Fibroblast of gingiva (primary cell): ENCODE measurements around the gene SECISBP2.
"Not testable (repeated sequence)": the region's sequence is repeated elsewhere in the genome, so short reads cannot be mapped to it uniquely, and the experiment has no call there.

Source experiments
- DNase-seq: peaks from one replicate; pipeline ENCODE4 v3.0.0-alpha.2; 2011; ENCODE audit warnings: low read depth

The SECISBP2 gene

DNA sequence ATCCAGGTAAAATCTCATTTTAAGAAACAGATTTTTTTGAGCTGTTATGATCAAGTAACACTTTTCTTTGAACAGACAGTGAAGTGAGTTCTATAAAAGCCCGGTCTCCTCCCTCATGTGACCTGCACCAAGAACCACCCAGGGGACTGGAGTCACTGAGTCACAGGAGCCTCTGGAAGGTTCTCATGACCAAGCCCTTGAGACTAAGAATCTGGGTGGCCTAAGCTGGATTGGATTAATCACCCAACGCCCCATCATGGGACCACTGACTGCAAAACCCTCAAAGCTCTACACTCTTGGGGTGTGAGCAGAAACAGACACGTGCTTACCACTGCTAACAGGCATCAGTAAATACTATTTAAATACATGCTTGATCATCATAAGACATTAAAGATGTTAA, 48.4 kb downstream of the SECISBP2 start:
- DNase-seq = no peak

GRCh38 chr9:89367281-89367680, 49.0 kb downstream of the SECISBP2 start:
- no peak for DNase-seq

DNA sequence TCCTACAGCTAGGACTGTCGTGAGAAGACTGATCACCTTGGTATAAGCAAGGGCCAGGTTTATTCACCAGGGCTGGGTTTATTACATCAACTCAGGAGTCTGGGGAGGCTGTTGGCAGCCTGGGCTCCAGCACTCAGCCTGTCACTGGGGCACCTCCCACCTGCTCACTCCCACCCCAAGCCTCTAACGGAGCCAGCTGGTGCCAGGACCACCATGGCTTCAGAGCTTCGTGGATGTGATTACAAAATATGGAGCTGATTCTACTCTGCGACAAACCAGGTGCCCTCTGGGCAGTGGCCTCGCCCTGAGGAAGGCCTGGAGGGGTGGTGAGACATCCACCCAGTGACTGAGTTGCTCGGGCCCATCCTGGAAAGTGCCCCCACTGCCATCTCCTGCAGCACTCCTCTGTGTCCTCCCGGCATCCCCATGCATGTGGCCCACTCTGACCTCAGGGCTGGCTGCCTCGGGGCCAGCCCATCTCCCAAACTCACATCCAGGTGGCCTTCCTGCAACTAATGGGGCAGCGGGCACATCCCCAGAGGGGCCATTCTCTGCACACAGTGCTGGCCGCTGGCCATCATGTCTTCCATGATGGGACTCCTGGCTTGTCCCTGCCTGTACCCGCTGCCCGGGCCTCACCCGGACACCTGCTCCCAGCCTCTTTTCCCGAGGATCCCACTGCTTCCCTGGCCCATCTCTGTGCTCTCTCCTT, 49.6 kb downstream of the SECISBP2 start:
- DNase-seq = no peak

GRCh38 chr9:89368550-89368949, 50.2 kb downstream of the SECISBP2 start:
- DNase-seq = no peak

DNA sequence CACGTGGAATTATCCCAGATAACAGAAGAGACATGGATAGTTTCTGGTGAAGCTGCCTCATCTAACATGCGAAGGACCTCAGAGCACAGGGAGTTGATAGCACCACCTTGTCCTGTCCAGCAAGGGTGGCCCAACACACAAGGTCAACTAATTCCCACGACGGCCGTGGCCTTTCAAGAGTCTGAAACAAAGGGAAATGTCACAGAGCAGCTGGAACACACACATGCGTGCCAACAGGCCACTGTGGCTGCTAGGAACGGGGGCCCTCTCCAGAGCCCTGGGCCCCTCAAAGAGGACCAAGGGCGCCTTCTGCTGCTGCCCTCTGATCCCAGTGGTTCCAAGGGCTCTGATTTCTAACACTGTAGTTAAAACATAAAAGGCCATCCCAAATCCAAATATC, 50.7 kb downstream of the SECISBP2 start:
- DNase-seq = no peak

- no peak for DNase-seq
Observed at GRCh38 chr9:89370593-89370992, 52.3 kb downstream of the SECISBP2 start.

DNA sequence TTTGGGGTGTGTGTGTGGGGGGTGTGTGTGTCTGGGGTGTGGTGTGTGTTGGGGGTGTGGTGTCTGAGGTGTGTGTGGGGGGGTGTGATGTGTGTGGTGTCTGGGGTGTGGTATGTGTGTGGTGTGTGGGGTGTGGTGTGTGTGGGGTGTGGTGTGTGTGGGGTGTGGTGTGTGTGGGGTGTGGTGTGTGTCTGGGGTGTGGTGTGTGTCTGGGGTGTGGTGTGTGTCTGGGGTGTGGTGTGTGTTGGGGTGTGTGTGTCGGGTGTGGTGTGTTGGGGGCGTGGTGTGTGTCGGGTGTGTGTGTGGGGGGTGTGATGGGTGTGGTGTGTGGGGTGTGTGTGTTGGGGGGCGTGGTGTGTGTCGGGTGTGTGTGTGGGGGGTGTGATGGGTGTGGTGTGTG, 53.5 kb downstream of the SECISBP2 start:
- DNase-seq = not testable (repeated sequence)

DNA sequence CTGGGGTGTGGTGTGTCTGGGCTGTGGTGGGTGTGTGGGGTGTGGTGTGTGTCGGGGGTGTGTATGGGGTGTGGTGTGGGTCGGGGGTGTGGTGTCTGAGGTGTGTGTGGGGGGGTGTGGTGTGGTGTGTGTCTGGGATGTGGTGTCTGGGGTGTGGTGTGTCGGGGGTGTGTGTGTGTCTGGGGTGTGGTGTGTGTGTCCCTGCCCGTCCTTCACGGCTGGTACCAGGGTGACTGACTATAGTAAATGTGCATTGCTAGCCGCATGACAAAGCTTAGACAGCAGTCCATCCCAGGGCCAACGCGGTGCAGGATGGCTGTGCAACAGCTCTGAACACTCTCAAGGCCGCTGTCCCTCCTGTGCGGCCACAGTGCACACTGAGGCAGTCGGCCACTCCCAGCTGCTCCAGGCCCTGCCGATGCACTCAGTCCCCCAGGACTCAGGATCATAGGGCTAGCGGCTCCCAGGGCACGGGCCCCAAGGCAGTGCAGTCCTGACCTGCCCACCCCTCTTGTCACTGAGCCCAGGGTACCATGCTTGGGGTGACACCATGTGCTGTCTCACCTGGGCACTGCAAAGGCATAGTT, 54.0 kb downstream of the SECISBP2 start:
- DNase-seq = no peak

DNA sequence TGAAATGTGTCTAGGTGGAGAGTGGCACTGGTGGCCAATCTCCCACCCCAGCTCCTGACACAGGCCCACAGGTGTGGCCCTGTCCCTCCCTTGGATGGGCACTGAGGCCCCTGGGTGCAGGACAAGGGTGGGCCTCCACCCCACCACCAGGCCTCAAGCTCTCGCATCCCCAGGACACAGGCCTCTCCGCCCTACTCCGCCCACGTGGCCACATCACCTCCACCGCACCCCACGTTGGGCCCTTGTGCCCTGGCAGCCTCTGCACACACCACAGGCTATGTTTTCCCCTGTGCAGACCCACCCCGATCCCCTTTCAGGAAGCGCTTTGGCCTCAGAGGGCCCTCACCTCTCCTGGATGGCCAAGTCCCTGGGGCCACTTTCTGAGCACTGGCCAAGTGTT, 54.7 kb downstream of the SECISBP2 start:
- DNase-seq = no peak

- no peak for DNase-seq
Observed at GRCh38 chr9:89374176-89374575, 55.9 kb downstream of the SECISBP2 start.

GRCh38 chr9:89375191-89375760, 57.0 kb downstream of the SECISBP2 start:
- no peak for DNase-seq

DNA sequence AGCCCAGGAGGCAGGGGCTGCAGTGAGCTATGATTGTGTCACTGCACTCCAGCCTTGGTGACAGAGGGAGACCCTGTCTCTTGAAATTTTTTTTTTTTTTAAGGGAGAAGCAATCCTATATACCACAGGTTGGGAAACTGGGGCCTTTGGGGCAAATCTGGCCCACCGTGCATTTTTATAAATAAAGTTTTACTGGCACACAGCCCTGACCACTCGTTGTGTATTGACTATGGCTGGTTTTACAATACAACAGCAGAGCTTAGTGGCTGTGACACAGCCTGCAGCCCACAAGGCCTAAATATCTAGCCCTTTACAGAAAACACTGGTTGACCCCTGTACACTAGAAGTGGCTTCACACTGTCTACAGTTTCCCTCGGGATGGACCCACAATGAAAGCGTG, 58.0 kb downstream of the SECISBP2 start:
- no peak for DNase-seq

- no peak for DNase-seq
Observed at GRCh38 chr9:89376741-89377351, 58.5 kb downstream of the SECISBP2 start.

- no peak for DNase-seq
Observed at GRCh38 chr9:89377411-89377810, 59.1 kb downstream of the SECISBP2 start.

DNA sequence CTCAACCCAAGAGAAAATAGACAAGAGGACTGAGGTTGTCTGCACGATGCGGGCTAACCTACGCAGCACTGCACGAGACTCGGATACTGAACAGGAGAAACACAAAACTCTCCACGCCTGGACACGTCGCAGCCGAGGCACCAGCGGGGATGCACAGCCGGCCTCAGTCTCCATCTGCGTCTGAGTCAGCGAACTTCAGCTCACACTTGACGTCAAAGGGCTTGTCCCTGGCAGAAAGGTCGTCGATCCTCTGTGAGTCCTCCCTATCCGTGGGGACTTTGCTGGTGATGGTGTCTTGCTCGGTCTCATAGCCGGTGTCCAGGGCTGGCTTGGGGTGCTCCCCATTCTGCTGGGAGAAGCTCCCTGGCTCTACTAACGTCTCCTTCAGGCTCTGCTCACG, 60.2 kb downstream of the SECISBP2 start:
- no peak for DNase-seq

- no peak for DNase-seq
Observed at GRCh38 chr9:89379031-89379430, 60.7 kb downstream of the SECISBP2 start.

GRCh38 chr9:89379508-89380115, 61.3 kb downstream of the SECISBP2 start:
- no peak for DNase-seq

- DNase-seq = no peak
Observed at GRCh38 chr9:89380437-89381307, 62.4 kb downstream of the SECISBP2 start.

DNA sequence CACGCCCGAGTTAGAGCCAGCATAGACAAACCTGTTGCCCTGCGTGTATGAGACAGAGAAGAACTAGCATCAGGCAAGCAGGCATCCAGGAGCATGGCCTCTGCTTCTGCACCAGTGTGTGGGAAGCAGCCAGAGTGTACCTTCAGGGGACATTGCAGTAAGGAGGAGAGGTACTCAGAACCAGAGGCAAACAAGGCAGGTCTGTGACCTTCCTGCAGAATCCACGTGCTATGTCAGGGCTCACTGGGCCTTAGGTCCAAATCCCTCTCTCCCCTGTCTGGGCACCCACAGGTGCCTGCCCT, 63.0 kb downstream of the SECISBP2 start:
- no peak for DNase-seq

DNA sequence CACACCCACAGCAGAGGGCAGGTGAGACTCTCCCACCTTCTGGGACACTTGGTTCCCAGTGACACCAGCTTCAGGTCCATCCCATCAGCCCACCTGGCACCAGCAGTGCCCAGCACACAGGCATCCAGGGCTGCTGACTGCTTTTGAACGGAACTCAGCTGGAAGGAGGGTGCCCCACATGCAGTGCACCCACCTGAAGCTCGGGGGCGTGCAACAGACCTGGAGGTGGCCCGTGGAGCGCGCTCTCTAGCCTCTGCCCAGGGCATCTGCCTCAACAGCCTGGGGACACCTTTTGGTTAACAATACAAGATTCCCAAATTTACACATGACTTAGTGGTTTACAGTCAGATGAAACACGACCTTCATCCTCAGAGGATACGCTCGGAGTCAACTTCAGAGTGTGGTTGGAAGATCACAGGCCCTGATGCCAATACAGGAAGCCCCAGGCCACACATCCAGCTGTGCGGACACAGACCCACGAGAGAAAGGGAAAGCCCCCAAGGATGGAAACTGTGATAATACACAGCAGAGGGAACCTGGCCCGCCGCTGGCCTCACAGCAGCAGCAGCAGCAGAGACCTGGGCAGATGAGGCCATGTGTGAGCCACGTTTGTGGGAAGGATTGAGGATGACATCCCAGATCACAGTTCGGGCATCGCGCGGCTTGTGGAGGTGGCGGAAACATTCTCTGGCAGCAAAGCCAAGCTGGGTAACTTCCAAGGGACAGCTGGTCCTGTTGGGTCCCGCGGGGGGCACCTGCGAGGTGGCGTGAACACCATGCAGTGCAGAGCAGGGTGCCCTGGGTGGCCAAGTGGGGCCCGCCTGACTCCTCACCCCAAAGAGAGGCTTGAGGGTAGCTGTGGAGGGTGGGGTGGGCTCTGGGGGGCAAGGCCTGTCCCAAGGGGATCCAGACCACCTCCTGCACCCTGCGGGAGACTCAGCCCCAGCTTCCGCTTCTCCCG, 64.0 kb downstream of the SECISBP2 start:
- no peak for DNase-seq
